ENCODE results near the gene PXDC1.

PXDC1 gene

DNA sequence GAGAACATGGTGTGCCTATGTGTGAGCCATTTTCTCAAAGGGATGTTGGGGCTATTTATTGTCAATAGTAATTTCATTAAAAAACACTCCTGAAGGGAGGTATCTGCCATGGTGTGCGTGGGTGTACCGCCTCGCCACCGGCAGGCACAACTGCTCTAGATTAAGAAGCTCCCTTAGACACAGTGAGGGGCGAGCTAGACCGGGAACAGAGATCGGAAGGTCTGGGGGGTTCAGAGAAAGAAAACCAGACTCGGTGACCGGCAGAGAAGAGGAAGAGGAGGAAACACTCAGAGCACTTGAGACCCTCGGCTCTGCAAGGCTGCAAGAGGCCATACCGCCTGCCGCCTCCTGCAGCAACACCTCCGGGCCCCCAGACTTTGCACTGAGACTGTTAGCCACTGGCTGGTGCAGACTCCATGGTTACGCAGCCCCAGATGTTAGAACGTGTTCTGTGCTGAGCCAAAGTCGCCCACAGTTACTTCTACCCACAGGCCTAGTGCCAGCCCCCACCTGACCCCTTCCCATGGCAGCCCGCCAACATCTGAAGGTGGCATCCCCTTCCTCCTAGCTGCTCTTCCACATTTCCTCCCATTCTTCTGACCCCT lies 18.1 kb downstream of the PXDC1 start:
- Histone ChIP-seq H3K27ac (peak overlapping the region; percentile 3 to 54), H3K4me3 (peak overlapping the region; percentile 32)
- no peak for DNase-seq (ENCODE audit: low spot score)
- TF ChIP-seq, protein P1, sequence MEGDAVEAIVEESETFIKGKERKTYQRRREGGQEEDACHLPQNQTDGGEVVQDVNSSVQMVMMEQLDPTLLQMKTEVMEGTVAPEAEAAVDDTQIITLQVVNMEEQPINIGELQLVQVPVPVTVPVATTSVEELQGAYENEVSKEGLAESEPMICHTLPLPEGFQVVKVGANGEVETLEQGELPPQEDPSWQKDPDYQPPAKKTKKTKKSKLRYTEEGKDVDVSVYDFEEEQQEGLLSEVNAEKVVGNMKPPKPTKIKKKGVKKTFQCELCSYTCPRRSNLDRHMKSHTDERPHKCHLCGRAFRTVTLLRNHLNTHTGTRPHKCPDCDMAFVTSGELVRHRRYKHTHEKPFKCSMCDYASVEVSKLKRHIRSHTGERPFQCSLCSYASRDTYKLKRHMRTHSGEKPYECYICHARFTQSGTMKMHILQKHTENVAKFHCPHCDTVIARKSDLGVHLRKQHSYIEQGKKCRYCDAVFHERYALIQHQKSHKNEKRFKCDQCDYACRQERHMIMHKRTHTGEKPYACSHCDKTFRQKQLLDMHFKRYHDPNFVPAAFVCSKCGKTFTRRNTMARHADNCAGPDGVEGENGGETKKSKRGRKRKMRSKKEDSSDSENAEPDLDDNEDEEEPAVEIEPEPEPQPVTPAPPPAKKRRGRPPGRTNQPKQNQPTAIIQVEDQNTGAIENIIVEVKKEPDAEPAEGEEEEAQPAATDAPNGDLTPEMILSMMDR (IDR thresholded peaks at IDR 0.05) = no peak

DNA sequence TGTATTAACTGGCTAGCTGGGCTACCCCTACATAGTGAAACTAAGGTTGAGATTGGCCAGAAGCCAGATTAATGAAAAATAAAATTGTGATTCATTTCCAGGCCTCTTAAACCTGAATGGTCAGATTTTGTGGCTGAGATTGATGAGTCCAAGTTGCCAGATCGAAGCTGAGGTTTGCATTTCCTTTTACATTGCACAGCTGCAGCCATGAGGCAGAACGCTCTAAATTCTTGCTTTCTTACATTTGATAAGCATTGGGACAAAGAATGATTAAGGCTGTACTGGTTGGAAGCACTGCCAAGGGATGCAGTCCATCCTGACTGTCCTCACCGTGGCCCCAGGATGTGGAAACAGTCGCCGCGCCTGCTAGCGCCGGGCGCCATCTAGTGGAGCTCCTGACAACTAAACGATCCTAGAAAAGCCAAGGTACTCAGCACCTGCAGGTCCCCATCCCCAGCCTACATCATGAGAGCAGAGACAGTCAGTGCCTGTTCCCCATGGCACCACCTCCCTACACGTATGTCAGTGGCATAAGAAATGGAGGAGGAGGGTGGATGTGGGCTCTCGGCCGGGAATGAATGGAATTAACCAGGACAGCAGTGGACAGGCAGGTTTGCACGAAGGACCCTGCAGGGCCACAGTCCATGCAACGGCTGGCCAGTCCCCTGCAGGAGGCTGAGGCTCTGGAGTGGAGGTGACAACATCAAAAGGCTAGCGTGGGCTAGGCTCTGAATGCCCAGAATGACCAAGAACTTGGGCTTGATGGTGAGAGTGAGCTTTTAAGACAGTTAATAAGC lies 19.0 kb downstream of the PXDC1 start:
- no peak for DNase-seq (ENCODE audit: low spot score)
- H3K27ac ChIP-seq = peak overlapping the region in 1 of 2 donors; percentile 54
- TF ChIP-seq, protein P1 (IDR thresholded peaks at IDR 0.05) = peak; percentile 85
- H3K4me3 ChIP-seq = peak overlapping the region; percentile 32

DNA sequence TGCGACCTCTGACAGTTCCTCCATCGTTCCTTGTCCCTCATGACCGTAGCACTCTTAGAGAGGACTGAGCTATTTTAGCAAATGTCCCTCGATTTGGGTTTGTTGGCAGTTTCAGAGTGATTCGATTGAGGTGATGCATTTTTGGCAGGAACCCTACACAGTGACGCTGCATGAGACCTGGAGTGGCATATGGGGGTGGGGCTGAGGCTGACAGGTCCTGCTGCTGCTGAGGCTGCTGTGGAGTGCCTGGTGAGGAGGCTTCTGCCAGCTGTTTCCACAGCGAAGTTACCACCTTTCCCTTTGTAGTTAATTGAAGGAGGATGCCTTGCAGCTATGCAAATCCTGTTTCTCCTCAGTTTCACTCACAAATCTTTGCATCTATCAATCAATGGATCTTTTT lies 19.8 kb downstream of the PXDC1 start:
- TF ChIP-seq, protein P1 (IDR thresholded peaks at IDR 0.05) = no peak
- Histone ChIP-seq H3K4me3 (no peak overlapping the region), H3K27ac (peak overlapping the region in 1 of 2 donors; percentile 54)

DNA sequence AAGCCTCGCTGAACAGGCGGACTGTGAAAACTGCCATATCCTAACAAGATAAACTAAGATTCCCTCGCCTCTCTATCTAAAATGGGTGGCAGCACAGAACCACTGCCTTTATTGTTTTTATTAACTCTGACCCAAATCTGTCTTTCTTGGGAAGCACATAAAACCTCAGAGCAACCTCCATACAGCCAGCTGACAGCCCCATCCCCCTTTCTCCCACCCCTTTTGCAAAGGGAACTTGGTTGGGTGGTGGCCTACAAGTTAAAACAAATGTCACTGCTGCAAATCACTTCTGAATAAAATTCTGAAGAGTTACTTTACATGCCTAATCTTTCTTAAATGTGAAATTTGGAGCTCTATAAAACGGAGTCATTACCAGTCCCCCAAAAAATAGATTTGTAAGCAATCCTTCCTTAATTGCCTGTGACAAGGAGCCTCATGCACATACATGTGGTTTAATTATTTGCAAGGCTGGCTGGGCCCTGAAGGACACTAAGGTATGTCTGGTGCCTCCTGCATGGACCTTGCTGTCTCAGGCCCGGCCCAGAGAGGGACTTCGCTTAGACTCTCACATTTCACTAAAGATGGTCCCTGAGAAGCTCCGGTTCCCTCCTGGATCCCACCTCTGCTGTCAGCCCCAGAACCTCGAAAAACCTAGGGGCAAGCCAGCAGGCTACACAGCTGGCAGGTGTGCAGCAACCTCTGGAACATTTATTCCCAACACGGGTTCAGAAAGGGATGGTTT lies 21.7 kb downstream of the PXDC1 start:
- no peak for DNase-seq (ENCODE audit: low spot score)
- Histone ChIP-seq H3K27ac (no peak overlapping the region), H3K4me3 (no peak overlapping the region)
- TF ChIP-seq, protein P1 (IDR thresholded peaks at IDR 0.05) = no peak

More for the DNA sequence above, 19.8 kb downstream of the PXDC1 start:
- no peak for DNase-seq (ENCODE audit: low spot score)

DNA sequence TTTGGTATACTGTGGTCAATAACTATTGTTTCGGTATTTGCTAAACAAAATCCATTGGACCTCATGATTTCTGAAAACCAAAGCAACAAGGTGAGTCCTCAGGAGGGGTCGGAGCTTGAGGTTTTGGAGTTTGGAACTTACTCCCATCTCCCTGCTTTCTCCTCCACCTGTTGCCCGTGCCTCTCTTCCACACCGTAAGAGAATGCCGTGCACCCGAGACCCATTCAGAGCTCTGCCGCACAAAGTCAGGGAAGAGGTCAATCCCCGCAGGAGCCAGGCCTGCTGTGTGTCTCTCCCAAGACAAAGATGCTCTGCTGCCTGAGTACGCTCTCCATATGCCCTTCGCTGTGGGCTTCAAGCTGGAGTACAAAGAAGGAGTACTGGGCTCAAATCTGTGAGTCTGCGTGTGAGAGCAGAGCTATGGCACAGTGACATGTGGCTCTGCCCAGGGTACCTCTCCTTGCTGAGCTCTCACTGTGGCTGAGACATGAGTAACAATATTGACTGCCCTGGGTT lies 23.9 kb downstream of the PXDC1 start:
- no peak for DNase-seq (ENCODE audit: low spot score)
- H3K27ac ChIP-seq = no peak overlapping the region

DNA sequence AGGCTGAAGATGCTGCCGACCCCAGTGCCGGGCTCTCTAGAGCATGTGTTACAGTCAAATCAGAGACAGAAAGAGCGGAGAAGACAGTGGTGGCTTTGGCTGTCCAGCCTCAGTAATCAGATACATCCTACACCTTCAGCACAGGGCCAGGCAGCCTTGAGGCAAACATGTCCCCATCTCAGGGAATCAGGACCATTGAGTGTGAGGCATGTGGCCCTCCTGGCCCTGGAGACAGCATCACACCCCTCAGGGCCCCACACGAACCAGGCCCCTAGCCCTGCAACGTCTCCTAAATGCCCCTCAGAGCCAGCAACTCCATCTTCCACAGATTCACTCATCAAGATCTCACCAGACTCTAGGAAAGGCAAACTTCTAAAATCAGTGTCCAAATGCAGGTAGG lies 24.5 kb downstream of the PXDC1 start:
- peak overlapping the region in 1 of 2 donors; percentile 44 for H3K27ac ChIP-seq
- H3K4me3 ChIP-seq = no peak overlapping the region
- no peak for DNase-seq (ENCODE audit: low spot score)
- TF ChIP-seq, protein P1 (IDR thresholded peaks at IDR 0.05) = no peak

More for the DNA sequence above, 23.9 kb downstream of the PXDC1 start:
- no peak overlapping the region for H3K4me3 ChIP-seq
- TF ChIP-seq, protein P1 (IDR thresholded peaks at IDR 0.05) = no peak

Measured in coronary artery (tissue), 2 donors.